NB4 (cell line): ENCODE measurements around the gene FOSB.

ENCODE experiments used
- CTCF ChIP-seq: IDR thresholded peaks from one replicate; pipeline ENCODE4 v1.5.1; 2012; ENCODE audit warnings: low read depth, low read length
- MAX ChIP-seq: IDR thresholded peaks from 2 replicates; pipeline ENCODE4 v1.6.1; 2011; ENCODE audit warnings: low read depth, low read length
- POLR2A ChIP-seq: IDR thresholded peaks from 2 replicates; pipeline ENCODE4 v1.6.1; 2011; ENCODE audit warnings: mild to moderate bottlenecking; ENCODE audit not compliant: insufficient read length; ENCODE audit errors: extremely low read depth

- TF ChIP-seq CTCF (no peak), POLR2A (no peak), MAX (no peak)
These were observed 45.8 kb upstream of the FOSB start for GRCh38 chr19:45421947-45422498.
